MM.1S (cell line): Measurements from ENCODE around the gene HYI.

Experiments used
- DNase-seq: peaks from one replicate; pipeline ENCODE4 v3.0.0-alpha.2; 2015
- H2AFZ ChIP-seq: fragments of 300-600 bp; sonication (generic); 2 replicates; pipeline ENCODE4 v1.6.0; 2016; ENCODE audit warnings: antibody characterized with exemption, low read length
- H3F3A ChIP-seq: fragments of 300-600 bp; sonication (generic); 2 replicates; pipeline ENCODE4 v1.6.1; 2016; ENCODE audit warnings: mild to moderate bottlenecking, antibody characterized with exemption, low read length, moderate library complexity, mixed read lengths; ENCODE audit not compliant: insufficient read depth
- H3K27ac ChIP-seq: fragments of 300-600 bp; sonication (generic); 2 replicates; pipeline ENCODE4 v1.5.1; 2016; ENCODE audit warnings: mild to moderate bottlenecking, low read length
- H3K27me3 ChIP-seq: fragments of 300-600 bp; sonication (generic); replicated peaks from 2 replicates; pipeline ENCODE4 v1.6.0; 2016; ENCODE audit warnings: low read length; ENCODE audit not compliant: insufficient read depth
- H3K36me3 ChIP-seq: fragments of 300-600 bp; sonication (generic); replicated peaks from 2 replicates; pipeline ENCODE4 v1.6.1; 2016; ENCODE audit warnings: mild to moderate bottlenecking, low read length, mixed read lengths; ENCODE audit not compliant: insufficient read depth
- H3K4me1 ChIP-seq: fragments of 300-600 bp; sonication (generic); 2 replicates; pipeline ENCODE4 v1.6.1; 2016; ENCODE audit warnings: low read length, mixed read lengths
- H3K4me2 ChIP-seq: fragments of 300-600 bp; sonication (generic); 2 replicates; pipeline ENCODE4 v1.6.0; 2016; ENCODE audit warnings: low read depth, low read length
- H3K4me3 ChIP-seq: fragments of 300-600 bp; sonication (generic); 2 replicates; pipeline ENCODE4 v1.5.1; 2016; ENCODE audit warnings: low read length, mixed read lengths
- H3K79me2 ChIP-seq: fragments of 300-600 bp; sonication (generic); 2 replicates; pipeline ENCODE4 v1.6.1; 2016; ENCODE audit warnings: mixed run types, low read length, mixed read lengths
- H3K9ac ChIP-seq: fragments of 300-600 bp; sonication (generic); 2 replicates; pipeline ENCODE4 v1.6.1; 2016; ENCODE audit warnings: low read length, mixed read lengths
- H3K9me2 ChIP-seq: fragments of 300-600 bp; sonication (generic); replicated peaks from 2 replicates; pipeline ENCODE4 v1.6.1; 2016; ENCODE audit warnings: mild to moderate bottlenecking, low read length, mixed read lengths; ENCODE audit not compliant: insufficient read depth
- H3K9me3 ChIP-seq: fragments of 300-600 bp; sonication (generic); replicated peaks from 2 replicates; pipeline ENCODE4 v1.6.1; 2016; ENCODE audit warnings: mild to moderate bottlenecking, low read length, mixed read lengths; ENCODE audit not compliant: insufficient read depth
- H4K20me1 ChIP-seq: fragments of 300-600 bp; sonication (generic); 2 replicates; pipeline ENCODE4 v1.6.1; 2016; ENCODE audit warnings: mild to moderate bottlenecking, low read length, moderate library complexity, mixed read lengths; ENCODE audit not compliant: insufficient read depth
- CTCF ChIP-seq: fragments of 300-600 bp; sonication (generic); IDR thresholded peaks from 2 replicates; pipeline ENCODE4 v1.5.1; 2016; ENCODE audit warnings: antibody characterized with exemption, low read length, mixed read lengths
- EZH2 ChIP-seq: fragments of 300-600 bp; sonication (generic); optimal IDR thresholded peaks from 2 replicates; pipeline ENCODE3; 2017; ENCODE audit warnings: low read depth, mild to moderate bottlenecking, antibody characterized with exemption, low read length, mixed read lengths
- EZH2phosphoT487 ChIP-seq: fragments of 300-600 bp; sonication (generic); IDR thresholded peaks from 2 replicates; pipeline ENCODE4 v1.6.1; 2018; ENCODE audit warnings: antibody characterized with exemption, low read length

HYI gene

DNA sequence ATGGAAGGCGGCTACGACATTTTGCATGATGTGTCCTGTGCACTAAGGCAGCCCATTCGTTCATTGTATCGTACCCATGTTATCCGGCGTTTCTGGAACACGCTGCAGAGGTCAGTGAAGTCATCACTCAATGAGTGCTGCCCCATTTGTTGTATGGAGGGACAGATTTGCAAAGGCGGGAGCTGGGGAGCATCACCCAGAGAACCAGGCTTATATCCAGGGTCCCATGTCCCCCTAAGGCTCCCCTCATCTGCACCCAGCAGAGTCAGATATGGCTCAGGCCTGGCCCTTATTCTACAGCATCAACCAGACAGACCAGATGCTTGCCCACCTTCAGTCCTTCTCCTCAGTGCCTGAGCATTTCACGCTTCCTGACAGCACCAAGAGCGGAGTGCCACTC is 32.9 kb downstream of the HYI start:
- no peaks in the 10 kb centered on the region for H3K36me3 ChIP-seq
- no peaks in the 10 kb centered on the region for H3K9me2 ChIP-seq
- H3K9me3 ChIP-seq, result no peaks in the 10 kb centered on the region
- no peak overlapping the region for H2AFZ ChIP-seq
- H3K4me3 ChIP-seq, result no peak overlapping the region
- no peak overlapping the region for H3K4me2 ChIP-seq
- no peaks in the 10 kb centered on the region for H3K4me1 ChIP-seq
- H3F3A ChIP-seq, result no peaks in the 10 kb centered on the region
- no peaks in the 10 kb centered on the region for H3K79me2 ChIP-seq
- H3K27me3 ChIP-seq, result no peaks in the 10 kb centered on the region
- no peak for DNase-seq
- no peak overlapping the region for H3K9ac ChIP-seq
- TF ChIP-seq EZH2, result no peak
- TF ChIP-seq CTCF, result no peak
- no peak for TF ChIP-seq EZH2phosphoT487
- no peak overlapping the region for H3K27ac ChIP-seq
- no peaks in the 10 kb centered on the region for H4K20me1 ChIP-seq

GRCh38 chr1:43419627-43420425 is 33.9 kb downstream of the HYI start:
- no peaks in the 10 kb centered on the region for H3K9me2 ChIP-seq
- no peaks in the 10 kb centered on the region for H3K27me3 ChIP-seq
- H3K79me2 ChIP-seq, result no peaks in the 10 kb centered on the region
- H3K27ac ChIP-seq, result no peak overlapping the region
- H4K20me1 ChIP-seq, result no peaks in the 10 kb centered on the region
- no peak for TF ChIP-seq EZH2phosphoT487
- no peak for TF ChIP-seq CTCF
- no peak for TF ChIP-seq EZH2
- no peak overlapping the region for H2AFZ ChIP-seq
- no peaks in the 10 kb centered on the region for H3K9me3 ChIP-seq
- no peak overlapping the region for H3K4me3 ChIP-seq
- no peak for DNase-seq
- no peaks in the 10 kb centered on the region for H3K36me3 ChIP-seq
- H3F3A ChIP-seq, result no peaks in the 10 kb centered on the region
- H3K4me2 ChIP-seq, result no peak overlapping the region
- no peak overlapping the region for H3K9ac ChIP-seq
- no peaks in the 10 kb centered on the region for H3K4me1 ChIP-seq

DNA sequence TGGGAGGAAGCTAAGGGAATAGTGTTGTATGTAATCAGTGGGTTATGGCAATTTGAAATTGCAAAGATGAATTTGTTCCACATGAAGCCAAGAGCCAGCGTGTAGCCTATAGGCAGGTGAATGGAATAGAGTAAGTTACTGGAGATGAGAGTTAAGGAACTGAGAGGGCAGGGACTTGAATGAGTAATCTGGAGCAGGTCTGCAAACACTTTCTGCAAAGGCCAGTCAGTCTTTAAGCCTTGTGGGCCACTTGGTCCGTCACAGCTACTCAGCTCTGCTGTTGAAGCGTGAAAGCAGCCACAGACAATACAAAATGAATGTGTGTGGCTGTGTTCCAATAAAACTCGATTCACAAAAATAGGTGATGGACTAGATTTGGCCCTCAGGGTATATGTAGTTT is 34.9 kb downstream of the HYI start:
- Histone ChIP-seq H3K79me2 (no peaks in the 10 kb centered on the region), H3K4me1 (no peaks in the 10 kb centered on the region), H3K4me3 (no peak overlapping the region), H4K20me1 (no peaks in the 10 kb centered on the region), H3K4me2 (no peak overlapping the region), H3K27ac (no peak overlapping the region), H3K9ac (no peak overlapping the region), H2AFZ (no peak overlapping the region), H3K27me3 (no peaks in the 10 kb centered on the region), H3K9me2 (no peaks in the 10 kb centered on the region), H3K9me3 (no peaks in the 10 kb centered on the region), H3K36me3 (no peaks in the 10 kb centered on the region), H3F3A (no peaks in the 10 kb centered on the region)
- TF ChIP-seq EZH2 (no peak), CTCF (no peak)
- DNase-seq, result no peak
